Measurements from ENCODE around the gene TSTD2. TPM values are rescaled to one million over a fixed set of nuclear protein-coding genes. Genes with fewer than 3 reads are reported as not detected.
"Not testable (repeated sequence)": the region's sequence is repeated elsewhere in the genome, so short reads cannot be mapped to it uniquely, and the experiment has no call there.

Gene TSTD2
- total RNA-seq, 1 donor from 2014 or later, result 19.6 TPM

DNA sequence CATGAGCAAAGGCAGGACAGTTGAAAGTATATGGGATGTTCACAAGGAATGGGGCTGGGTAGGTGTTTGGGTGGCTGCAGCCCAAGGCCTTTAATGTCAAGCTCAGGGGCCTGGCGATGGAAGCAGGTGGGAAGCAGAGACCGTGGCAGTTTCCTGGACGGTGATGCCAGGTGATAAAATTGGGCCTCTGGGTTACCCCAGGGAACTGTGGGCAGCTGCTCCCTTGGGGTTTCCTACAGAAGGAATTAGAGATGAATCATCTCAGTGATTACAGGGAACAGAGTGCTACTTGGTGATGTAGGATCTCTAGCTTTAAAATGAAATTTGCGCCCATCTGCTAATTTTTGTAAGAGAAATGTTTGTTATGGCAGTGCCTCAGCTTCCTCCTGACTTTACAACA is 39.2 kb downstream of the TSTD2 start:
- DNase-seq (ENCODE audit: low read depth), result no peak
- Histone ChIP-seq H3K4me3 (ENCODE audit: low read depth, low read length) (no peak overlapping the region), H3K27me3 (ENCODE audit: control insufficient read depth, insufficient read depth, low read length) (no peaks in the 10 kb centered on the region), H3K36me3 (ENCODE audit: control insufficient read depth, insufficient read depth, low read length) (no peaks in the 10 kb centered on the region)
- TF ChIP-seq CTCF (IDR thresholded peaks at IDR 0.05; ENCODE audit: insufficient read depth, low read length, poor library complexity, severe bottlenecking), result no peak

DNA sequence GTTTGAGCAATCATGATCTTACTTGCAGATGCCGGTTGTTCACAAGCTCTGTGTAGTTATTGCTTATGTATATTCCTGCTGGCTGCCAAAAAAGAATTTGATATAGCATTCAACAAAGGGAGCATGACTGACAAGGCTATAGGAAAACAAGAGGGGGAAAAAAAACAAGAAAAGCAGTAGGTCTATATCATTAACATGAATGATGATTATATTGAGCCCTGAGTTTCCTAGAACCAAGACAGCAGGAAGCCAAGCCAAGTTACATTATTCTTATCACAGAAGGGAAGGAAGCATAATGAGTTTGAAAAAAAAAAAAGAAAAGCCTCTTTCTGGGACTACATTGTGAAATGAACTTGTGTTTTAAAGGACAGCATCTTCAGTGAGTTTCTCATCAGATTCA is 41.0 kb downstream of the TSTD2 start:
- Histone ChIP-seq H3K36me3 (ENCODE audit: control insufficient read depth, insufficient read depth, low read length) (no peaks in the 10 kb centered on the region), H3K27me3 (ENCODE audit: control insufficient read depth, insufficient read depth, low read length) (no peaks in the 10 kb centered on the region), H3K4me3 (ENCODE audit: low read depth, low read length) (no peak overlapping the region)
- no peak for DNase-seq (ENCODE audit: low read depth)
- TF ChIP-seq CTCF (IDR thresholded peaks at IDR 0.05; ENCODE audit: insufficient read depth, low read length, poor library complexity, severe bottlenecking), result no peak

DNA sequence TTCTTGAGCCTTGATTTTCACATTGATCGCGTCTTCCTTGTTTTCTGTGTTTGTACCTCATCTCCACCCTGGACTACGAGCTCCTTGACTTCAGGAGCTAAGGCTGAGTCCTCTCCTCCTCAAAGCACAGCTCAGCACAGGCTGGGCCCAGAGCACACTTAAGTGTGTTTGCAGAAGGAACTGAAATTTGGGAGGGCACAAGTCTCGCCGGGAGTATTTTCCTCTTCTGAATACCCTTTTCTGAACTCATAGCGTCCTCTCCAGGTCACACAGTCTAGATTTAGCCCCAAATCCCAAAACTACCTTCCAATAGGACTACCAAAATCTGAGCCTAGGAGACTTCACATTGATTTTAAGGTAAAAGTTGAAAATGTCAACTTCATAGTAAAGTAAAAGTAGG is 41.6 kb downstream of the TSTD2 start:
- TF ChIP-seq CTCF (IDR thresholded peaks at IDR 0.05; ENCODE audit: insufficient read depth, low read length, poor library complexity, severe bottlenecking), result no peak
- Histone ChIP-seq H3K27me3 (ENCODE audit: control insufficient read depth, insufficient read depth, low read length) (no peaks in the 10 kb centered on the region), H3K4me3 (ENCODE audit: low read depth, low read length) (no peak overlapping the region), H3K36me3 (ENCODE audit: control insufficient read depth, insufficient read depth, low read length) (no peaks in the 10 kb centered on the region)
- DNase-seq (ENCODE audit: low read depth), result no peak

- not testable (repeated sequence) for H3K36me3 ChIP-seq (ENCODE audit: control insufficient read depth, insufficient read depth, low read length); H3K4me3 ChIP-seq (ENCODE audit: low read depth, low read length); DNase-seq (ENCODE audit: low read depth)
Observed at GRCh38 chr9:97586909-97587308, 46.3 kb downstream of the TSTD2 start.

DNA sequence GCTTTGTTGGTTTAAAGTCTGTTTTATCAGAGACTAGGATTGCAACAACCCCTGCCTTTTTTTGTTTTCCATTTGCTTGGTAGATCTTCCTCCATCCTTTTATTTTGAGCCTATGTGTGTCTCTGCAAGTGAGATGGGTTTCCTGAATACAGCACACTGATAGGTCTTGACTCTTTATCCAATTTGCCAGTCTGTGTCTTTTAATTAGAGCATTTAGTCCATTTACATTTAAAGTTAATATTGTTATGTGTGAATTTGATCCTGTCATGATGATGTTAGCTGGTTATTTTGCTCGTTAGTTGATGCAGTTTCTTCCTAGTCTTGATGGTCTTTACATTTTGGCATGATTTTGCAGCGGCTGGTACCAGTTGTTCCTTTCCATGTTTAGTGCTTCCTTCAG is 48.4 kb downstream of the TSTD2 start:
- DNase-seq (ENCODE audit: low read depth); H3K27me3 ChIP-seq (ENCODE audit: control insufficient read depth, insufficient read depth, low read length); H3K4me3 ChIP-seq (ENCODE audit: low read depth, low read length); H3K36me3 ChIP-seq (ENCODE audit: control insufficient read depth, insufficient read depth, low read length): not testable (repeated sequence)

More at GRCh38 chr9:97586909-97587308, 46.3 kb downstream of the TSTD2 start:
- H3K27me3 ChIP-seq (ENCODE audit: control insufficient read depth, insufficient read depth, low read length), result not testable (repeated sequence)

DNA sequence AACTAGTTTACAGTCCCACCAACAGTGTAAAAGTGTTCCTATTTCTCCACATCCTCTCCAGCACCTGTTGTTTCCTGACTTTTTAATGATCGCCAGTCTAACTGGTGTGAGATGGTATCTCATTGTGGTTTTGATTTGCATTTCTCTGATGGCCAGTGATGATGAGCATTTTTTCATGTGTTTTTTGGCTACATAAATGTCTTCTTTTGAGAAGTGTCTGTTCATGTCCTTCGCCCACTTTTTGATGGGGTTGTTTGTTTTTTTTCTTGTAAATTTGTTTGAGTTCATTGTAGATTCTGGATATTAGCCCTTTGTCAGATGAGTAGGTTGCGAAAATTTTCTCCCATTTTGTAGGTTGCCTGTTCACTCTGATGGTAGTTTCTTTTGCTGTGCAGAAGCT is 51.6 kb downstream of the TSTD2 start:
- not testable (repeated sequence) for H3K27me3 ChIP-seq (ENCODE audit: control insufficient read depth, insufficient read depth, low read length); DNase-seq (ENCODE audit: low read depth); H3K36me3 ChIP-seq (ENCODE audit: control insufficient read depth, insufficient read depth, low read length); H3K4me3 ChIP-seq (ENCODE audit: low read depth, low read length)

GRCh38 chr9:97579914-97580313 is 53.3 kb downstream of the TSTD2 start:
- DNase-seq (ENCODE audit: low read depth), result no peak
- H3K4me3 ChIP-seq (ENCODE audit: low read depth, low read length), result no peak overlapping the region
- peaks cover 2% of the 10 kb centered on the region for H3K27me3 ChIP-seq (ENCODE audit: control insufficient read depth, insufficient read depth, low read length)
- H3K36me3 ChIP-seq (ENCODE audit: control insufficient read depth, insufficient read depth, low read length), result no peaks in the 10 kb centered on the region
- TF ChIP-seq CTCF (IDR thresholded peaks at IDR 0.05; ENCODE audit: insufficient read depth, low read length, poor library complexity, severe bottlenecking), result no peak
